Activated CD4-positive, CD25-positive, alpha-beta regulatory T cell treated with anti-CD3 and anti-CD28 coated beads, Interleukin-2, amount 50 U/mL, for 24 hours (primary cell): ENCODE data around the gene KIF21A.
"Not testable (repeated sequence)": the region's sequence is repeated elsewhere in the genome, so short reads cannot be mapped to it uniquely, and the experiment has no call there.

Experiments
- ATAC-seq, 2 donors: fragments of 150-1000 bp; cut with Tn5 transposase; one replicate each; pipeline ENCODE4 v1.10.0; 2021; ENCODE audit warnings: mild to moderate bottlenecking in 1 of 2, moderate library complexity in 1 of 2

KIF21A gene, protein sequence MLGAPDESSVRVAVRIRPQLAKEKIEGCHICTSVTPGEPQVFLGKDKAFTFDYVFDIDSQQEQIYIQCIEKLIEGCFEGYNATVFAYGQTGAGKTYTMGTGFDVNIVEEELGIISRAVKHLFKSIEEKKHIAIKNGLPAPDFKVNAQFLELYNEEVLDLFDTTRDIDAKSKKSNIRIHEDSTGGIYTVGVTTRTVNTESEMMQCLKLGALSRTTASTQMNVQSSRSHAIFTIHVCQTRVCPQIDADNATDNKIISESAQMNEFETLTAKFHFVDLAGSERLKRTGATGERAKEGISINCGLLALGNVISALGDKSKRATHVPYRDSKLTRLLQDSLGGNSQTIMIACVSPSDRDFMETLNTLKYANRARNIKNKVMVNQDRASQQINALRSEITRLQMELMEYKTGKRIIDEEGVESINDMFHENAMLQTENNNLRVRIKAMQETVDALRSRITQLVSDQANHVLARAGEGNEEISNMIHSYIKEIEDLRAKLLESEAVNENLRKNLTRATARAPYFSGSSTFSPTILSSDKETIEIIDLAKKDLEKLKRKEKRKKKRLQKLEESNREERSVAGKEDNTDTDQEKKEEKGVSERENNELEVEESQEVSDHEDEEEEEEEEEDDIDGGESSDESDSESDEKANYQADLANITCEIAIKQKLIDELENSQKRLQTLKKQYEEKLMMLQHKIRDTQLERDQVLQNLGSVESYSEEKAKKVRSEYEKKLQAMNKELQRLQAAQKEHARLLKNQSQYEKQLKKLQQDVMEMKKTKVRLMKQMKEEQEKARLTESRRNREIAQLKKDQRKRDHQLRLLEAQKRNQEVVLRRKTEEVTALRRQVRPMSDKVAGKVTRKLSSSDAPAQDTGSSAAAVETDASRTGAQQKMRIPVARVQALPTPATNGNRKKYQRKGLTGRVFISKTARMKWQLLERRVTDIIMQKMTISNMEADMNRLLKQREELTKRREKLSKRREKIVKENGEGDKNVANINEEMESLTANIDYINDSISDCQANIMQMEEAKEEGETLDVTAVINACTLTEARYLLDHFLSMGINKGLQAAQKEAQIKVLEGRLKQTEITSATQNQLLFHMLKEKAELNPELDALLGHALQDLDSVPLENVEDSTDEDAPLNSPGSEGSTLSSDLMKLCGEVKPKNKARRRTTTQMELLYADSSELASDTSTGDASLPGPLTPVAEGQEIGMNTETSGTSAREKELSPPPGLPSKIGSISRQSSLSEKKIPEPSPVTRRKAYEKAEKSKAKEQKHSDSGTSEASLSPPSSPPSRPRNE (N-terminal part only)

DNA sequence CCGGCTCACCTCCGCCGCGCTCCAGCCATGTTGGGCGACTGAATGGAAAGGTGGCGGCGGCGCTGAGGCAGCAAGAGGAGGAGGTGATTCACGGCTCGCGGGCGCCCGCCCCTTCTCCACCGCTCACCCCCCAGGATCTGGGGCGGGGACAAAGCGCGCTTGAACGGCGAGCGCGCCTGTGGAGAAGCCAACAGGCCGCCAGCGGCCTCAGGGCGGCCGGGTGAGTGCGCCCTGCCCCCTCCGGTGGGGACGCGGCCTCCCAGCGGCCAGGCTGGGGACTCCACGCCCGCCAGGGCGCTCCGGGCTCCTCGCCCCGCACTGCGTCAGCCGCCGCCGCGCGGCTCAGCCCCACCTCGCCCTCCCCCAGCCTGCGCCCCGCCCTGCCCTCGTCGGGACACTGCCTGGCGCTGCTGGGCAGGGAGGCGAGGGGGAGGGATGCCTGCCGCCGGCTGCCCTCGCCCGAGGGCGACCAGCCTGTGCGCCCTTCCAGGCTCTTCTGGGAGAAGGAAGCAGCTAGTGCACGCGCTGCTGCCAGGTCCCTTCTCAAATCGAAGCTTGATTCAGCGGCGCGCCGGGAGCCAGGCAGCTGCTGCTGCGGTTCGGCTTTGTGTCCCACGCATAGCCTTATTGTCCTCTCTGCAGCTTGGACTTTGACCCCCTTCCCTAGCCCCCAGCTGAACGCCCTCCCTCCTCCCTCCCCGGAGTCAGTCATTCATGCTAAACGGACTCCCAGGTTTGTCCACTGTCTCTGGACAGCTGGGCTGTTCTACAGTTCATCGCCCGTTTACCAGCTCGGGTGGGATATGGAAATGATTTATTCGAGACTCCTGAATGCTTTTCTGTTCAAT, at the start of gene KIF21A:
KIF21A (minus strand) TSS at position 40 of the 848 bp plus-strand sequence. CDS start 150 bp downstream, outside the sequence.
- ATAC-seq, result peak; percentile 94 to 95

DNA sequence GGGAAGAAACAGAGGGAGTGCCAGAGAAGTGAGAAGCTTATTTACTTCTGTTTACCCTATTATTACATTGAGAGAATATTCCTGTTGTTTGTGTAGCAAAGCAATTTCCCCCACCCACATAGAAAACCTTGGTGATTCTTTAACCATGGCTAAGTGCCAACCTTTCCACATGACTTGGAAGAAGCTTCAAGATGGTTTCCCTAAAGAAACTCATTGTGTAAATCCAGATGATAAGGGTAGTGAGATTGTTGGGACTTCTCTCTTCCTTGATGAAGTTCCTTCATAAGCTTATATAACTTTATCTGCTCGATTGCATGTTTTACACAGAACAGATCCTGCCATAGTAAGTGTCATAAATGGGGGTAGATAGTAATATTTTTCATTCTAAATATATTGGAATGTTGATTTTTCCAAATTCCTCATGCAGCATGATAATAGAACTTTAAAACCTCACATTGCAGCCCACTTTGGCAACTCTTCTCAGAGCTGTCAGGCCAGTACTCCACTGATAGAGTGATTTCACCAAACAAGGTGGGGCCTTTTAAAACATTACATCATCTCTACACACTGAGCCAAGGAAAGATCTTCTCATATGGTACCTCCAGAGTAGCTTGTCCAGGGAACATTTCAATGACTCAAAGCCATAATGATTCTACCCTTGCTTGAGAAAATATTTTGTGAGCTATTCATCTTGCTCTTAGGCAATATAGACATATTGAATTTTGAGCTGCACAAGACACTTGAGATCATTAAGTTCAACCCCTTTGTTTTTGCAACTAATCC, 47.8 kb upstream of the KIF21A start:
- ATAC-seq, result no peak

DNA sequence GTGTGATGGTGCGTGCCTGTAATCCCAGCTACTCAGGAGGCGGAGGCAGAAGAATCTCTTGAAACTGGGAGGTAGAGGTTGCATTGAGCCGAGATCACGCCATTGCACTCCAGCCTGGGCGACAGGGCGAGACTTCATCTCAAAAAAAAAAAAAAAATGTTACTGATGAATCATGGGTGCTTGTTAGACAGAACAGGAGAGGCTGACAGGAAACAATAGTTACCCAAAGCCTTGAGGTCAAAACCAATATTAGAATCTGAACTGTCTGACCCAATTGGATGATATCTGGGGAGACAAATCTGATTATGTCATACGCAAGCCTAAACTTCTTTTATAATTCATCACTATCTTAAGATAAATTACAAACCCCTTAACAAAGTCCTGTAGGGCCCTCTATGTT, 40.7 kb upstream of the KIF21A start:
- no peak for ATAC-seq

DNA sequence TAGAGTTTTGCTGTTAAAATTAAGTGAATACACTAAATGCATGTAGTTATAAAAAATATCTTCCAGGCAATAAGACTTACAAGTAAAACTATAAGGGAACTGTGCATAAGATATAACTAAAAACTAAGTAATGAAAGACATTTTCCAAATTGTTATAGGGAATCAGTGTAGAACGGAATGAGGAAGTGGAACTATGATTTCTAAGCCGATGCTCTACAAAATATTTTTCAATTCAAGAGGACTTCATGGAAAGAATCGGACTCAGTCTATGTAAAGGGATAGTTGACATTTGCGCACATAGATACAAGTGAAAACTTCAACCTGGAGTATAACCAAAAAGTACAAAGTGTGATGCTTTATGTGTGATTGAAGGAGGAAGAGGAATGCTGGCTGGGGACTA, 40.1 kb upstream of the KIF21A start:
- ATAC-seq, result no peak

DNA sequence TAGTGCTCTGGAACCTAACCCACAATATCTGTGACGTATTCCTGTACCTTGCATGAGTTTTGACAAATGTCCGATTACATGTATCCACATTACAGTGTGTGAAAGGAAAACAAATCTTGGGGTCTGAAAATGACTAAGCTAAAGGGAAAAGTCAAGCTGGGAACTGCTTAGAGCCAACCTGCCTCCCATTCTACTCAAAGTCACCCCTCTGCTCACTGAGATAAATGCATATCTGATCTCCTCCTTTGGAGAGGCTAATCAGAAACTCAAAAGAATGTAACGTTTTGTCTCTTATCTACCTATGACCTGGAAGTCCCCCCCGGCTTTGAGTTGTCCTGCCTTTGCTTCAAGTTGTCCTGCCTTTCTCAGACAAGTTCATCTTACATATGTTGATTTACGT, 34.0 kb upstream of the KIF21A start:
- no peak for ATAC-seq

DNA sequence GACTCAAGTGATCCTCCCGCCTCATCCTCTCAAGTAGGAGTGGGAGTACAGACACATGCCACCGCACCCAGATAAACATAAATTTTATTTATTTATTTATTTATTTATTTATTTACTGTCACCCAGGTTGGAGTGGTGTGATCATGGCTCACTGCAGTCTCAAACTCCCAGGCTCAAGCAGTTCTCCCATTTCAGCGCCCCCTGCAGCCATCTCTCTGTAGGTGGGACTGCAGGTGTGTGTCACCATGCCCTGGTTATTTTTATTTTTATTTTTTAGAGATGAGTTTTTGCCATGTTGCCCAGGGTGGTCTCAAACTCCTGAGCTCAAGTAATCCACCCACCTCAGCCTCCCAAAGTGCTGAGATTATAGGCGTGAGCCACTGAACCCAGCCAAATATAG, 33.2 kb upstream of the KIF21A start:
- ATAC-seq, result no peak

DNA sequence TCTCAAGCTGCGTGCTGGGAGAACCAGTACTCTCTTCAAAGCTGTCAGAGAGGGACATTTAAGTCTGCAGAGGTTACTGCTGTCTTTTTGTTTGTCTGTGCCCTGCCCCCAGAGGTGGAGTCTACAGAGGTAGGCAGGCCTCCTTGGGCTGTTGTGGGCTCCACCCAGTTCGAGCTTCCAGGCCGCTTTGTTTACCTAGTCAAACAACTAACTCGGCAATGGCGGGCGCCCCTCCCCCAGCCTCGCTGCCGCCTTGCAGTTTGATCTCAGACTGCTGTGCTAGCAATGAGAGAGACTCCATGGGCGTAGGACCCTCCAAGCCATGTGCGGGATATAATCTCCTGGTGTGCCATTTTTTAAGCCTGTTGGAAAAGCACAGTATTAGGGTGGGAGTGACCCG, 32.2 kb upstream of the KIF21A start:
- ATAC-seq, result not testable (repeated sequence)

DNA sequence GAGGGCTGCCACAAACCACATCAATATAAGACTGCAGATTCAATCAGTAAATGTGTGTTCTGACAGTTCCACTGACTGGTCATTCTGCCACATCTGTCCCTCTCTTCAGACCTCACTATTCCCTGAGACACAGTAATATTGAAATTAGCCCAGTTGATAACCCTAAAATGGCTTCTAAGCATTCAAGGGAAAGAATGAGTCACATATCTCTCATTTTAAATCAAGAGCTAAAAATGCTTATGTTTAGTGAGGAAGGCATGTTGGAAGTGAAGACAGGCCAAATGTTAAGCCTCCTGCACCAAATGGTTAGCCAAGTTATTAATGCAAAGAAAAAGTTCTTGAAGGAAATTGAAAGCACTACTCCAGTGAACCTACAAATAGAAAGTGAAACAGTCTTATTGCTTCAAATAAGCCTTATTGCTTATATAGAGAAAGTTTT, 24.5 kb upstream of the KIF21A start:
- peak; percentile 94 to 97 for ATAC-seq

DNA sequence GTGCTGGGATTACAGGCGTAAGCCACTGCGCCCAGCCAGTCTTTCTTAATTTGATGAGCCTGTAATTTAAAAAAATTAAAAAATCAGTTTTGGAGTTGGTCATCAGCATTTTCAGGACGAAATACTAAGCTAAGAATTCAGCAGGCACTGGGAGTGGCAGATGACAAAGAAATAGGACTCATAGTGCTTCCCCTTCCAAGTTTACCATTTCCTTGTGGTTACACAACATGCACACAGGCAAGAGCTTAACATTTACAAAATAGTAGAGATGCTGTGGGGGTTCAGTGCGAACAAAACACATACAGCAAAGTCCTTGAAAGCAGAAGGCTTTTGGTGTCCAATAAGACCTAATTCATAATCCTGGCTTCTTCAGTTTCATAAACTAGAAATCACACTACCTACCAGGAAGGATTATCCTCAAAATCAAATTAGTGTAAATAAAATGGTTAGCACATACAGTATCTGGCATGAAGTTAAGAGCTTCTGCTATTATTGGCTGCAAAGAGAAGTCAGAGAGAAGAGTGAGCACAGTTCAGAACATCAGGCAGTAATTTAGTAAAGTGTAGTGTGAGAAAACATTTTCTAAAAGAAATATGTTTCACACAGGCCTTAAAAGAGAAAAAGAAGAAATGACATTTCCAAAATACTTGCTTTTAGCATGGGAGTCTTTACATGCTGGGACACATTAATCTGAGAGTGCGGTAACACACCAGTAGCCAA, 22.2 kb upstream of the KIF21A start:
- no peak for ATAC-seq

DNA sequence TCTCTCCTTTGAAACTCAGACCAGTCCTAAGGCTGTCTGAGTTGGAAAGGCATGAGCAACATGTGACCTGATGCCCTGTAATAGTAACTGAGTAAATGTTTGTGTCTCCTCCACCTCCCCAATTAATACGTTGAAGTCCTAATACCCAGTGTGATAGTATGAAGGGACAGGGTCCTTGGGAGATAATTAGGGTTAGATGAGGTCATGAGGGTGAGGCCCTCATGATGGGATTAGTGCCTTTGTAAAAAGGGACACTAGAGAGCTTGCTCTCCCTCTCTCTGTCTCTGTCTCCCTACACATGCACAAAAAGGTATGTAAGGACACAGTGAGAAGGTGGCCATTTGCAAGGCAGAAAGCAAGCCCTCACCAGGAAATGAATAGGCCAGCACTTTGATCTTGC, 18.1 kb upstream of the KIF21A start:
- no peak for ATAC-seq

DNA sequence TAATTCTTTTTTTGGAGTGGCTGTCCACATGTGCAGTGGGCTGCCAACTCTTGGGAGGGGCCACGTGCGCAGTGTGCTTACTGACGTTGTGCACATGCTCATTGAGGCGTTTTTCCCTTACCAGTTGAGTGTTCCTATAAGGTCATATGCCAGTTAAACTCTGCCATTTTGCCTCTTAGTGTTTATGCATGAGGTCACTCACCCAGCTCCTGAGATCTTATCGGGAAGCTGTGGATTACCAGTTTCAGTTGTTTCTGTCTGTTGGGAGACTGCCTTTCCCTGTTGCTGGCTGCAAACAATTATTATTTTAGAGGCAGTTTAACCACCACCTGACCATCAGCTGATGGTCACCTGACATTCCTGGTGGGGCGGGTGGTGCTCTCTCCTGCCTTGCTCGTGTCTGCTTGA, 16.1 kb upstream of the KIF21A start:
- ATAC-seq, result no peak

DNA sequence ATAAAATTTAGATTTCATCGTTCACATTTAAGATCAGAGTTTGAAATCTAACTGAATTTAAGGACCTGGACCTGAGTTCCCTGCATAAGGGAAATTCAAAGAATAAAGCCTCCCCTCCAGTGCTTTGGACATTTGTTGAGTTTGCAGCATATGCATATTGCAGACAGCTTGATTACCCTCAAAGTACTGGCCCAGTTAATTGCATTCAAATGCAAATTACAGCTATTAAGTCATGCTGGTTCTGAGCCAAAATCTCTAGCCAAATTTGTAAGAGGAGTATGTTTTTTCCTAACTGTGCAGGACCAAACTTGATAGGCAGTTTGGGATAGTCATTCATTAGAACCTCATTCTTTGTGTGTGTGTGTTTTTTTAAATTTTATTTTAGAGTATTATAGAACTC, 9.1 kb upstream of the KIF21A start:
- no peak for ATAC-seq

DNA sequence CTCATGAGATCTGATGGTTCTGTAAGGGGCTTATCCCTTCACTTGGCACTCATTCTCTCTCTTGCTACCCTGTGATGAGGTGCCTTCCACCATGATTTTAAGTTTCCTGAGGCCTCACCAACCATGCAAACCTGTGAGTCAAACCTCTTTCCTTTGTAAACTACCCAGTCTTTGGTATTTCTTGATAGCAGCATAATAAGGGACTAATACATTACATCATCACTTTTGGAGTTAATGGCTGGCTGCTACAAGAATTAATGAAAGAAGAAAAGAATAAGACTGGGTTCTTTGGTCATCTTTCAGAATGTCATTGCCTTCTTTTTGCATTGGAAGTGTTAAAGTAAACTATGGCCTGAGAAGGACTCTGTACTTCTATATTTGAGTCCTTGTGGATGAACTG, 5.1 kb upstream of the KIF21A start:
- no peak for ATAC-seq

DNA sequence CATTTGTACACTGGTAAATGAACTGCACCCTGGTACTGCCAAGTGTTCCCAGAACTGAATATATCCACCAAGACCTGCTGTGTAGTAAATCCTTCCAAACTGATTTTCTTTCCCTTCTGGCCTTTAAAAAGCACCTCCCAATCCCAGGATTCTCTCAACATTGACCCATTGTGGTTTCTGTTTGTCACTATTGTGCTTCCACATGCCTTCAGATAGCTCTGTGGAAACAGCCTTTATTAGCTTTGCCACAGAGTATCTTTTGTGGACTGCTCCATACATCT, 949 bp upstream of the KIF21A start:
- no peak for ATAC-seq

DNA sequence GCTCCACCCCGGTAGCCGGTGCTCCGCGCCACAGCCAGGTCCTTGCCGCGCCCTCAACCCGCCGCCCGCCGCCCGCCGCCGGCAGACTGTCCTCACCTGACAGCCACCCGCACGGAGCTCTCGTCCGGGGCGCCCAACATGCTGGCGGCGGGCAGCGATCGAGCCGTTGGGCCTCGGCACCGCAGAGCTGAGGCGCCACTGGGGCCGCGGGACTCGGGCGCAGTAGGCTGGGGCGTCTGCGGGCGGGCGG, 164 bp downstream of the KIF21A start:
- peak; percentile 11 to 25 for ATAC-seq

DNA sequence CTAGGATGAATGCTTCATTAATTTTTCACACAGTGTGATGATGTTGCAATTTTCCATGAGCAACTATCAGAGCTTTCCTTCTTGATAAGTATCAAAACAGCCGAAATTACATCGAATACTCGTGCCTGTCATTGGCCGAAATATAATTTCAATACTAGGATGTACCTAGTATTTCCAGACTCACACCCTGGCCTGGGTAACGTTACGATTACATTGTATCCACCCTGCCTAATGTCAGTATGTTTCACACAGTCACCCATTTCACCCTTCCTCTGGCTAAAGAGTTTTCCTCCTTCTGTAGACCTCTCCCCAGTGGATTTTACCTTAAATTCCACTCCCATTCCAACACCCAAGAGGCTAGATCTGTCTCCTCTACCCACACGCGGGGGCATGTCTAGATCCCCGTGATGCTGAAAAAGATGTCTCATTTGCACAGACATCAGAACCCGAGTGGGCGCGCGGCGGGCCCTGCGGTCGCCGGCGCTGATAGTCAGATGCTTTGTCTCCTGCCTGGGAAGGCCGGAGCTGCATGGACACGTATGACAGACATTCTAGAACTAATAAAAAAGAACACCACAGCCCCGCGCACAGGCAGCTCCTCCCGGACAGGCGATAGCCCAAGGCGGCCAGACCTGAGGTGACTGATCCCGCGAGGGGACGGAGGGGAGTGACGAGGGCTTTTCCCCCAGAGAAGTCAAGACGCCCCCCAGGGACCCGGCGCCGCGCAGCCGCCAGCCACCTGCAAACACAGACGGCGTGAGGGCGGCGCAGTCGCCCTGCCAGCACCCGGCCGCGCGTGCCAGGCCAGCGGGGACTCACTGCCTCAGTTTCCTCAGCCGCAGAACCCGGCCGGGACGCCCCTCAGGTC, 723 bp downstream of the KIF21A start:
- peak; percentile 0 to 1 for ATAC-seq

DNA sequence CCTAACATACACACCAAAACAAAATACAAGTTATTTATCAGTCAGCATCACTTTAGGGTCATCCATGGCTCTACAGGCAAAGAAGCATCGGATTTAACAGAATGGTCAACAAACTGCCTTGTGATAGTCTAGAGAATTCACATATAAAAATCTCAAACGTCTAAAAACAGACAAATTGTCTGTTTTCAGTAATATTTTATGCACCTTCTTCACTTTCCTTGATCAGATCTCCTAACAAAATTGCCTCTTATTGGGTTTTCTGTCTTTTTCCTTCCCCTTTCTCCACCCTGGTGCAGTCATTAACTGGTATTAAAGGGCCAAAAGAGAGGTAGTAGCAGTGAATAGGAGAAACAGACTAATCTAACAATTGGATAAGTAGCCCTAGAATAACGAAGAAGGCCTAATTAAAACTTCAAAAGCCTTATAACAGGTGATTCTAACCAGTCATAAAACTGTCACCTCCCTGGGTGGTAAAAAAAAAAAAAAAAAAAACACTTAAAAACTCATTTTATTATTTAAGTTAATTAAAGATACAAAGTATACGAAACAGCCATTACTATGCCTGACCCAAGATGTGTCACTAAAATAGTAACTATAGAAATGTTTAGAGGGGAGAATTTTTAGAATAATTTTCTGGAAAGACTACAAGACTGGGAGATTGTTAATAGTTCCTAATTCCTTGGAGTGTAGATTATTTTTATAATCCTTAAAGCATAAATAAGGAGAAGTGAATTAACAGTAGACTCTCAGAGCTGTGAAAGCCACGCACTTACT, 1.5 kb downstream of the KIF21A start:
- ATAC-seq, result no peak

DNA sequence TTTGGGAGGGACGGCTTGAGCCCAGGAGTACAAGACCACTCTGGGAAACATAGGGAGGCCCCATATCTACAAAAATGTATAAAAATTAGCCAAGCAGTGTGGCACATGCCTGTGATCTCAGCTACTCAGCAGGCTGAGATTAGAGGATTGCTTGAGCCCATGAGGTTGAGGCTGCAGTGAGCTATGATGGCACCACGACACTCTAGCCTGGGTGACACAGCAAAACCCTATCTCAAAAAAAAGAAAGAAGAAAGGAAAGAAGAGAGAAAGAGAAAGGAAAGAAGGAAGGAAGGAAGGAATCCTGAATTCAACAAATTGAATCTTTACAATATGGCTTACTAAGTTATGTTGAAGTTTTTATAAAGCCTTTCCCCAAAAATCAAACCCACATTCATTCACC, 2.1 kb downstream of the KIF21A start:
- ATAC-seq, result no peak

DNA sequence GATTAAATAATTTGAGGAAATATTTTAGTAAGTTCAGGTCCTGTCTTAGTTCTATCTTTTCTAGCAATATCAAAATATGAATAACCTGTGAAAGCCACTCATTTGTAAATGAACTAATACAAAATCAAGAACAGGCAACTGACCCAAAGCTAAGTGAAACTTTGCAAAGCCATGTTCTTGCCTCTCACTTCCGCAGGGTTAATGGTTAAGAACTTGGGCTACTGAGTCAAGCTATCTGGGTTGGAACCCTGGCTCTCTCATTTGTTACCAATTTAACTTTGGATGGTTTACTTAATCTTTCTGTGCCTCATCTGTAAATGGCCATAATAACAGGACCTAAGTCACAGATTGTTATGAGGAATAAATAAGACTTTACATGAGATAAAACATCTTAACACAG, 2.8 kb downstream of the KIF21A start:
- ATAC-seq, result no peak
